GM19372 (cell line): ENCODE data around the gene ACOX3.
A peak's percentile ranks its signal among the peaks of the same experiment; 100 is the strongest.

Source experiments
- ATAC-seq: cut with Tn5 transposase; IDR thresholded peaks from one replicate; pipeline ENCODE4 v1.9.1; 2021; ENCODE audit warnings: mild to moderate bottlenecking, low read depth, moderate library complexity; ENCODE audit not compliant: unreplicated experiment

The ACOX3 gene

GRCh38 chr4:8468746-8469535, 28.4 kb upstream of the ACOX3 start:
- no peak for ATAC-seq

- ATAC-seq = no peak
These were observed 26.5 kb upstream of the ACOX3 start for GRCh38 chr4:8467016-8467415.

- ATAC-seq = no peak
These were observed 25.4 kb upstream of the ACOX3 start for GRCh38 chr4:8465615-8466611.

- ATAC-seq = no peak
These were observed 23.9 kb upstream of the ACOX3 start for GRCh38 chr4:8464381-8464780.

- ATAC-seq = no peak
These were observed 23.3 kb upstream of the ACOX3 start for GRCh38 chr4:8463811-8464210.

GRCh38 chr4:8461616-8462015, 21.1 kb upstream of the ACOX3 start:
- ATAC-seq = no peak

- ATAC-seq = no peak
These were observed 20.6 kb upstream of the ACOX3 start for GRCh38 chr4:8461086-8461485.

GRCh38 chr4:8459867-8460445, 19.4 kb upstream of the ACOX3 start:
- ATAC-seq = no peak

- ATAC-seq = no peak
These were observed 17.2 kb upstream of the ACOX3 start for GRCh38 chr4:8457646-8458252.

GRCh38 chr4:8453957-8454356, 13.4 kb upstream of the ACOX3 start:
- no peak for ATAC-seq

- ATAC-seq = no peak
These were observed 11.1 kb upstream of the ACOX3 start for GRCh38 chr4:8451440-8452182.

- no peak for ATAC-seq
These were observed 5.6 kb upstream of the ACOX3 start for GRCh38 chr4:8446122-8446521.

- ATAC-seq = no peak
These were observed 3.3 kb upstream of the ACOX3 start for GRCh38 chr4:8443801-8444200.

GRCh38 chr4:8442596-8443358, 2.3 kb upstream of the ACOX3 start:
- ATAC-seq = no peak

- no peak for ATAC-seq
These were observed 1.1 kb upstream of the ACOX3 start for GRCh38 chr4:8441499-8442091.

- ATAC-seq = peak; percentile 20
These were observed 520 bp downstream of the ACOX3 start for GRCh38 chr4:8439914-8440491.

- ATAC-seq = no peak
These were observed 1.4 kb downstream of the ACOX3 start for GRCh38 chr4:8439168-8439567.

GRCh38 chr4:8438743-8439142, 1.8 kb downstream of the ACOX3 start:
- no peak for ATAC-seq

- ATAC-seq = no peak
These were observed 3.2 kb downstream of the ACOX3 start for GRCh38 chr4:8437281-8437680.
